GM20000 (cell line): Measurements from ENCODE around the gene HLA-A.
"Not testable (repeated sequence)": the region's sequence is repeated elsewhere in the genome, so short reads cannot be mapped to it uniquely, and the experiment has no call there.

Experiments
- DNase-seq: peaks from one replicate; pipeline ENCODE4 v3.0.0; 2012; ENCODE audit warnings: low spot score
- CTCF ChIP-seq: IDR thresholded peaks from 2 replicates; pipeline ENCODE4 v1.5.1; 2012; ENCODE audit warnings: mild to moderate bottlenecking, control low read depth; ENCODE audit errors: extremely low read depth, missing control alignments

HLA-A gene

GRCh38 chr6:29959467-29959866 lies 17.1 kb downstream of the HLA-A start:
- no peak for TF ChIP-seq CTCF
- no peak for DNase-seq

DNA sequence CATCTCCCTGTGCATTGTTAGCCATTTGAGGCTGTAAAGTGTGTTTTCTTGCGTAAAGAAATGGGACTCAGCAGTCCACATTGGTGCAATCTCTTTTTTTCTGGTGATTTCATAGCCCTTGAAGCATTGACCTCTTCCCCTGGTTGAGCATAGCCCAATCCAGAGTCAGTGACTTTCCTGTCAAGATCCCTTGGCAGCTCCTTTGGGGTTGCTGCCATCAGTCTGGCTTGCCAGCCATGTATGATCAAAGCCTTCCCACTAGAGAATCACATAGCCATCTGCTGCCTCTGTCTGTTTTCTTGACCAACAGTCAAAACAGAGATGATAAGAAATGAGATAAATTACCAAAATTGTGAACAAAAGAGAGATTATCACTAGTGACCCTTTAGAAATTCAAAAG lies 19.6 kb downstream of the HLA-A start:
- no peak for TF ChIP-seq CTCF
- DNase-seq: no peak

GRCh38 chr6:29963697-29964096 lies 21.4 kb downstream of the HLA-A start:
- DNase-seq: not testable (repeated sequence)

GRCh38 chr6:29964518-29964886 lies 22.2 kb downstream of the HLA-A start:
- TF ChIP-seq CTCF: no peak
- no peak for DNase-seq

- peak; percentile 78 for DNase-seq
- TF ChIP-seq CTCF: no peak
Measured at GRCh38 chr6:29964887-29965562, 22.7 kb downstream of the HLA-A start.

DNA sequence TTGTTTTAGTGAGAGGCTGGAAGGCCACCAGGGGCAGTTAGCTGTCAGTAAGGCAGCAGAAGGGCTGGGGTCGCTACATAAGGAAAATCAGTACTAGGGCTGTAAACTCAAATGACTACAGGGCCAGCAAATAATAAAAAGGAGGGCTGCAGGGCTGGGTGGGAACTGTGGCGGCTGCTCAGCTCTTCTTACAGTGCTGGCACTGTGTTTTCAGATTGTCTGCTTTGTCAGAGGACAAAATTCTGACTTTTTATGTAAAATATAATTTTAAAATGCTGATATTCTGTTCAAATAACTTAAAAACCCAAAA lies 23.2 kb downstream of the HLA-A start:
- DNase-seq: no peak

DNA sequence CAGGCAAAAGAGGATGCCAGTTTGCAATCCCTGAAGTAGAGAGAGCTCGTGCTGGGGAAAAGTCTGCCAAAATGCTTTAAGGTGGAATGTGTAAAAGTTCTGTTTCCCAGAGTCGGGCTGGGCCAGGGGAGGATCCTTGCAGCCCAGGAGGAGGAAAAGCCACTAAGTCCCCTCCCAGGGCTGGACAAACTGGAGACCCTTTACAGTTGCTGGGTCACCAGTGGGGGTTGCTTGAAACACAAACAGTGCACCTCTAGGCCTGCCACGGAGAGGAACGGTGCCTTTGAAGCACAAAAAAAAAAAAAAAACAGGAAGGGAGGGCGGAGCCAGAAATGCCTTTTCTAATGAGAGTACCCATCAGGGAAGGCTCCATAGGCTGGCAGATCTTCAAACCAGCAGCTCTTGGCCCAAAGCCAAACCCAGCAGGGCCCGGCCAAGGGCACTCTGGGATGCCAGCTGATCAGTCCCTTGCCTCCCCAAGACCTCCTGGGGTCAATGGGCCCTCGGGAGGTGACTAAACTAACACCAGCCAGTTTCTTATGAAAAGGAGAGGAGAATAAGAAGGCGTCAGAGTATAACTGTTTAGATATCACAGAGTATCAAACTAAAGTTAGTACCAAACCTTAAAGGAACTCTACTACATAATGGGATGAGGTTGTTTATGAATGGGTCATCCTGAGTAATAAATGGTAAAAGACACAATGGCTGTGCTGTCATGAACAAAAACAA lies 23.7 kb downstream of the HLA-A start:
- TF ChIP-seq CTCF: no peak

More for the DNA sequence above, 23.2 kb downstream of the HLA-A start:
- TF ChIP-seq CTCF: no peak

More for the DNA sequence above, 23.7 kb downstream of the HLA-A start:
- DNase-seq: peak; percentile 52
